ENCODE data around the gene GPR3.

The GPR3 gene

DNA sequence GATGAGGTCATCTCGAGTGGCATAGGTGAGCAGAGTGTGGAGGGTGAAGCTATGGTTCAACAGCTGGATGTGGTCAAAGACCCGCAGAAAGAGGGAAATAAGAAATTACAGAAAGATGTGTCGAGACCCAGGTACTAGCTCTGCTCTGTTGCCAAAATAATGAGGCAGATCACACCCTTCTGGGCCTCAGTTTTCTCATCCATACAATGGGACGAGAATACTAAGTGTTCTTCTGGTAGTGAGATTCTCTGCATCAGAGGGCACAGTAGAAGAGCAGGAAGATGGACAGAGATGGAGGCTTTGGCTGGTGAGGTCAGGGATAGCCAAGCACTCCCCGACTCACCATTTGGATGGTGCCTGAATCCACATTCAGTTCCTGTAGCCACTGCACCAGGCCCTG, 36.7 kb upstream of the GPR3 start:
- TF ChIP-seq, protein P1, sequence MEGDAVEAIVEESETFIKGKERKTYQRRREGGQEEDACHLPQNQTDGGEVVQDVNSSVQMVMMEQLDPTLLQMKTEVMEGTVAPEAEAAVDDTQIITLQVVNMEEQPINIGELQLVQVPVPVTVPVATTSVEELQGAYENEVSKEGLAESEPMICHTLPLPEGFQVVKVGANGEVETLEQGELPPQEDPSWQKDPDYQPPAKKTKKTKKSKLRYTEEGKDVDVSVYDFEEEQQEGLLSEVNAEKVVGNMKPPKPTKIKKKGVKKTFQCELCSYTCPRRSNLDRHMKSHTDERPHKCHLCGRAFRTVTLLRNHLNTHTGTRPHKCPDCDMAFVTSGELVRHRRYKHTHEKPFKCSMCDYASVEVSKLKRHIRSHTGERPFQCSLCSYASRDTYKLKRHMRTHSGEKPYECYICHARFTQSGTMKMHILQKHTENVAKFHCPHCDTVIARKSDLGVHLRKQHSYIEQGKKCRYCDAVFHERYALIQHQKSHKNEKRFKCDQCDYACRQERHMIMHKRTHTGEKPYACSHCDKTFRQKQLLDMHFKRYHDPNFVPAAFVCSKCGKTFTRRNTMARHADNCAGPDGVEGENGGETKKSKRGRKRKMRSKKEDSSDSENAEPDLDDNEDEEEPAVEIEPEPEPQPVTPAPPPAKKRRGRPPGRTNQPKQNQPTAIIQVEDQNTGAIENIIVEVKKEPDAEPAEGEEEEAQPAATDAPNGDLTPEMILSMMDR (IDR thresholded peaks at IDR 0.05; ENCODE audit: low read depth, low read length, missing control alignments) = no peak

DNA sequence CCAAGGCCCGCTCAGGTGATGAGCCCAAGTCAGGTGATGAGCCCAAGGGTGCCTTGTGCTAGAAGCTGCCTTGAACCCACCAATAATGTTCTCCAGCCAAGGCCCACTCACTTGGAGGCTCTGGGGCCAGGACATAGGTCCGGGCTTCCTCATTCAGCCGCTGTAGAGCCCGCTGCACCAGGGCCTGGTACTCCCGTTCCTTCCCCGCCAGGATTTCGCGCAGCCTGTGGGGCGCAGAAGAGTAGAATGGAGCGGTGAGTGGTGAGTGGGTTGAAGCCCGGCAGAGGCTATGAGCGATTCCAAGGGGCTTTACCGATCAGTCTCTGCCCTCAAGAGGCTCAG, 36.2 kb upstream of the GPR3 start:
- H3K4me3 ChIP-seq (ENCODE audit: low read depth, low read length) = peak overlapping the region; percentile 52
- no peak for DNase-seq (ENCODE audit: low read depth)
- TF ChIP-seq, protein P1 (IDR thresholded peaks at IDR 0.05; ENCODE audit: low read depth, low read length, missing control alignments) = no peak

More for the DNA sequence above, 36.7 kb upstream of the GPR3 start:
- no peak for DNase-seq (ENCODE audit: low read depth)
- H3K4me3 ChIP-seq (ENCODE audit: low read depth, low read length) = no peak overlapping the region

GRCh38 chr1:27356619-27357280, 35.7 kb upstream of the GPR3 start:
- no peak for DNase-seq (ENCODE audit: low read depth)
- H3K4me3 ChIP-seq (ENCODE audit: low read depth, low read length) = peak overlapping the region; percentile 52
- TF ChIP-seq, protein P1 (IDR thresholded peaks at IDR 0.05; ENCODE audit: low read depth, low read length, missing control alignments) = peak; percentile 36

DNA sequence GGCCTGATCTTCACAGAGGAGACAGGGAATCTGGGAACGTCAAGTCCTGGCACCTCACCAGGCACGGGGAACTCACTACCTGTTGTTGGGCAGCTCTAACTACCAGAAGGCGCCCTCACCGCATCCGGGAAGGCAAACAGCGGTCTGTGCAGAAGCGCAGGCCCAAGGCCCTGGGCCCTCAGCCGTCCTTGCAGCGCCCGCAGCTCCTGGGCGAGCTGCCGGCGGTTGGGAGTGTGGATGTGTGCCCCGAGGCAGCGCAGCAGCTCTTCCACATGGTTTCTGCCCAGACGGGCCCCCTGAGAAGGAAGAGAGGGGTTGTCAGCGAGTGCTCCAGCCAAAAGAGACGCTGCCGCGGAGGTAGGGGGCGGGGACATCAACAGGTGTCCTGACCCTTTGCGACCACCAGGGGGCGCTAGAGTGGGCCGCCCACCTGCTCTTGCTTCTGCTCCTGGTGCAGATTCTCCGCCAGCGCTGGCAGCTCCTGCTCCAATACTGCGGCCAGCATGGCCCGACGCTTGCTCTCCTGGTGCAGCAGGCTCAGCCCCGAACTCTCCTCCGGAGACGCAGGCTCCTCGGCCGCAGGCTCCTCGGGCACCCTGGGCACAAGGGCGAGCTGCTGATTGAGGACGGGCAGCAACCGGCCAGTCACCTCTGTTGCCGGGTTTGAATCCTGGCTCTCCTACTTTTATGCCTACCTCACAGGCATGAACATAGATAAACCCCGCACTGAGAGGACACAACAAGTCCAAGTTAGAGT, 35.0 kb upstream of the GPR3 start:
- TF ChIP-seq, protein P1 (IDR thresholded peaks at IDR 0.05; ENCODE audit: low read depth, low read length, missing control alignments) = peak; percentile 97
- peak overlapping the region; percentile 52 for H3K4me3 ChIP-seq (ENCODE audit: low read depth, low read length)
- no peak for DNase-seq (ENCODE audit: low read depth)

DNA sequence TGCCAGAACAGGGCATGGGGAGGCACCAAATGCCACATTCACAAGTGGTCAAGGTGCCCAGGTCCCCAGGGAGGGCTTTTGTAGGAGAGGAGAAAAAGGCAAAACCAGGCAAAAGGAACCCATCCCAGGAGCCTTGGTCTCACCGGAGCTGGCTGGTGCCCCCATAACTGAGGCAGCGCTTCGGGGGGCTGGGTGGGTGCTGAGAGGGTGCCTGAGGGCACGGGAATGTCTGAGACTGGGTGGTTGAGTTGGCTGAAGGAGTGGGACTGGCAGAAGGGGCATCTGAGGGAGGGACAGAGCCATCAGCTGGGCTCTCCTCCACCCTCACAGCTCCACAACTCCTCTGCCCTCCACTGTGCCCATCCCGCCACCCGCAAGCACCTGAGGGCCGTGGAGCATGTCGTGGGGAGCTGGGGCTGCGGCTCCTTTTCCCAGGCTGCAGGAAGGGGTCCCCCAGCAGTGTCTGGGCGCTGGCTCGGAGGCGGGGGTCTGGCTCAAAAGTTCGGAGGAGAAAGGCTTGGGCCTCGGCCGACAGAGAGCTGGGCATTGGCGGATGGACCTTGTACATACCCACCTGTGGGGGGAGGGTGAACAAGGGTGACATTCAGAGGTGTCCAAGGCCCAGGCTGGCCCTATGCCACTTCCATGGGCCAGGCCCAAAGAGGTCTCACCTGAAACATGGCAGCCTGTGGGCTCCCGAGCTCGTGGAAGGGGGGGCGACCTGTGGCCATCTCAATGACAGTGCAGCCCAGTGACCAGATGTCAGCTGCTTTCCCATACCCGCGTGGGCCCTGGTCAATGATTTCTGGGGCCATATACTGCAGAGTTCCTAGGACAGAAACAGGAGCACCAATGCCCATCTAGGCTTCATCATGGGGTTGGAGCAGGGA, 34.1 kb upstream of the GPR3 start:
- TF ChIP-seq, protein P1 (IDR thresholded peaks at IDR 0.05; ENCODE audit: low read depth, low read length, missing control alignments) = no peak
- DNase-seq (ENCODE audit: low read depth) = no peak
- H3K4me3 ChIP-seq (ENCODE audit: low read depth, low read length) = no peak overlapping the region

GRCh38 chr1:27358928-27359313, 33.5 kb upstream of the GPR3 start:
- TF ChIP-seq, protein P1 (IDR thresholded peaks at IDR 0.05; ENCODE audit: low read depth, low read length, missing control alignments) = no peak
- DNase-seq (ENCODE audit: low read depth) = no peak
- H3K4me3 ChIP-seq (ENCODE audit: low read depth, low read length) = no peak overlapping the region

Measured in GM12864 (cell line).